Measurements from ENCODE around the gene NR2F6. TPM values are rescaled to one million over a fixed set of nuclear protein-coding genes. Genes with fewer than 3 reads are reported as not detected.

Gene NR2F6
- total RNA-seq, 1 donor from 2014 or later = 69.9 TPM

DNA sequence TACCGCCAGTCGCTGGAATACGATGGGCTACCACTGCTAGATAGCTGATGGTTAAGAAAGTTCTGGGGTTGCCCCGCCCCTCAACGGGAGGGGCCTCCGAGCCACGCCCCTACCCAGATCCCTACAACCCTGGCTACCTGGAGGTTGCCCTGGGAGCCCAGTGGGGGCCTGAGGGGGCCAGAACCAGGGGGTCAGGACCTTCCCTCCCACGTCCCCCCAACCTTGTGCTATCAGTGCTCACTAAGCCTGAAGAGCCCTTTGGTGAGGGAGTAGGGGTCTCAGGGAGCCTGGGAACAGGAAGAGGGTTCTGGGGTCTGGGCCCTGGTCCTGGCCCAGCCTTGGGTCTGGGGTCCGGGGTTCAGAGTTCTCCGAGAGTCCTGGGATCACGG, 10.8 kb downstream of the NR2F6 start:
- peaks cover 10% of the 10 kb centered on the region for H3K36me3 Mint-ChIP-seq (ENCODE audit: low read depth, unreplicated experiment)
- no peaks in the 10 kb centered on the region for H3K9me3 Mint-ChIP-seq (ENCODE audit: unreplicated experiment)
- DNase-seq (ENCODE audit: low spot score) = peak; percentile 42

DNA sequence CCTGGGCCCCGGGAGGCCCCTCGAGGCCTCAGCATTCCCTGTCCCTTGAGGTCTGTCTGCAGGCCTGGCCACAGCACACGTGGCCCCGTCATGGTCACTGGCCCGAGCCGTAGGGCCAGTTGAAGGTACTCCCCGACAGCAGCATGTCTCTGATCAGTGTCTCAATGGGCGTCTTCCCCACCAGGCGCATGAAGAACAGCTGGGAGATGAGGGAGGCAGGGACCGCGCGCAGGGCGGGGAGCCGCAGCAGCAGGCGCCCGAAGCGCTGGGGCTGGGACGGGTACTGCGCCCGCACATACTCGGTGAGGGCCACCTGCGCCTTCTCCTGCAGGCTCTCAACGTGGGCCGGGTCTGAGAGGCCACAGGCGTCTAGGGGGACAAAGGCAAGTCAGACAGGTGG, 13.5 kb downstream of the NR2F6 start:
- H3K4me3 Mint-ChIP-seq (ENCODE audit: unreplicated experiment) = no peak overlapping the region
- no peaks in the 10 kb centered on the region for H3K9me3 Mint-ChIP-seq (ENCODE audit: unreplicated experiment)
- no peaks in the 10 kb centered on the region for H3K36me3 Mint-ChIP-seq (ENCODE audit: low read depth, unreplicated experiment)
- peaks cover 6% of the 10 kb centered on the region for H3K4me1 Mint-ChIP-seq (ENCODE audit: unreplicated experiment)
- peaks cover 4% of the 10 kb centered on the region for H3K27me3 Mint-ChIP-seq (ENCODE audit: unreplicated experiment)
- no peak overlapping the region for H3K27ac Mint-ChIP-seq (ENCODE audit: unreplicated experiment)
- DNase-seq (ENCODE audit: low spot score) = no peak
- TF ChIP-seq, protein P1, sequence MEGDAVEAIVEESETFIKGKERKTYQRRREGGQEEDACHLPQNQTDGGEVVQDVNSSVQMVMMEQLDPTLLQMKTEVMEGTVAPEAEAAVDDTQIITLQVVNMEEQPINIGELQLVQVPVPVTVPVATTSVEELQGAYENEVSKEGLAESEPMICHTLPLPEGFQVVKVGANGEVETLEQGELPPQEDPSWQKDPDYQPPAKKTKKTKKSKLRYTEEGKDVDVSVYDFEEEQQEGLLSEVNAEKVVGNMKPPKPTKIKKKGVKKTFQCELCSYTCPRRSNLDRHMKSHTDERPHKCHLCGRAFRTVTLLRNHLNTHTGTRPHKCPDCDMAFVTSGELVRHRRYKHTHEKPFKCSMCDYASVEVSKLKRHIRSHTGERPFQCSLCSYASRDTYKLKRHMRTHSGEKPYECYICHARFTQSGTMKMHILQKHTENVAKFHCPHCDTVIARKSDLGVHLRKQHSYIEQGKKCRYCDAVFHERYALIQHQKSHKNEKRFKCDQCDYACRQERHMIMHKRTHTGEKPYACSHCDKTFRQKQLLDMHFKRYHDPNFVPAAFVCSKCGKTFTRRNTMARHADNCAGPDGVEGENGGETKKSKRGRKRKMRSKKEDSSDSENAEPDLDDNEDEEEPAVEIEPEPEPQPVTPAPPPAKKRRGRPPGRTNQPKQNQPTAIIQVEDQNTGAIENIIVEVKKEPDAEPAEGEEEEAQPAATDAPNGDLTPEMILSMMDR (IDR thresholded peaks at IDR 0.05; ENCODE audit: unreplicated experiment) = no peak

More for the DNA sequence above, 10.8 kb downstream of the NR2F6 start:
- Mint-ChIP-seq H3K4me1 (ENCODE audit: unreplicated experiment) (peaks cover 10% of the 10 kb centered on the region), H3K27ac (ENCODE audit: unreplicated experiment) (no peak overlapping the region), H3K27me3 (ENCODE audit: unreplicated experiment) (peaks cover 4% of the 10 kb centered on the region), H3K4me3 (ENCODE audit: unreplicated experiment) (peak overlapping the region; percentile 37)
- TF ChIP-seq, protein P1 (IDR thresholded peaks at IDR 0.05; ENCODE audit: unreplicated experiment) = no peak

DNA sequence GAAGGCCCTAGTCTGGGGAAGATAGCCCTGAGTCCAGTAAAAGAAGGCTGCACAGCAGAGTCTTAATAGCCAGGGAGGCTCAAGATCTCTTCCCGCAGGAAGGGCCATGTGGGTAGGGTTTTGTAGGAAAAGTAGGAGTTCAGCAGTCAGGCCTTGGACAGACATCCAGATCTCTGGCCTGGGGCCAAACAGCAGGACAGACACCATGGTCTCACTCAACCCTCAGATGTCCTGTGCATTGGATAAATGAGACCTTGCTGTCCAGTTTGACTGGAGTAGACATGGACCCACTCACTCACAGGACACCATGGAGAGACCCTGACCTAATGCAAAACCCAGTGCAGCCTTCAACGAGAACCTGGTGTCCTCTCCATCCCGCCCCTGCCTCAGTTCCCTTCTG, 15.8 kb downstream of the NR2F6 start:
- peaks cover 4% of the 10 kb centered on the region for H3K27me3 Mint-ChIP-seq (ENCODE audit: unreplicated experiment)
- H3K36me3 Mint-ChIP-seq (ENCODE audit: low read depth, unreplicated experiment) = no peaks in the 10 kb centered on the region
- no peak overlapping the region for H3K4me3 Mint-ChIP-seq (ENCODE audit: unreplicated experiment)
- H3K9me3 Mint-ChIP-seq (ENCODE audit: unreplicated experiment) = no peaks in the 10 kb centered on the region
- no peak overlapping the region for H3K27ac Mint-ChIP-seq (ENCODE audit: unreplicated experiment)
- DNase-seq (ENCODE audit: low spot score) = no peak
- H3K4me1 Mint-ChIP-seq (ENCODE audit: unreplicated experiment) = peaks cover 3% of the 10 kb centered on the region
- TF ChIP-seq, protein P1 (IDR thresholded peaks at IDR 0.05; ENCODE audit: unreplicated experiment) = no peak

DNA sequence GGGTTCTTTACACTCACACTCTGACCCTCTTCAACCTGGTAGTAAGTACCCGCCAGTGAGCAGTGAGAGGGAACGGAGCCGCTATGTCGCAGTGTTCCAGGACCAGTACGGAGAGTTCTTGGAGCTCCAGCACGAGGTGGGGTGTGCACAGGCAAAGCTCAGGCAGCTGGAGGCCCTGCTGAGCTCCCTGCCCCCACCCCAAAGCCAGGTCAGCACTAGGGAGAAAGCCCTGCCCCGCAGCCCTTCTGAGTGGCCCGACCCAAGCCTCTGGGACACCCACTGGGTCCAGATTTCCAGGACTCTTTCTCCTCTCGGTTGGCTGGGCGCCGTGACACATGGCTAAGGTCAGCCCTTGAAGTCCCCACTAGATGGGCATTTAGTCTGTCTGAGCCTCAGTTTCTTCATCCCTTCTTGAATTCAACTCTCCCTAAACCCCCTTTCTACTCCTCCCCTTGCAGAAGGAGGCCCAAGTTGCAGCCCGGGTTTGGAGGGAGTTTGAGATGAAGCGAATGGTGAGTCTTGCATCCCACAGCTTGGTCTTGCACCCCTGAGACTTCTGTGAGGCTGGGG, 17.8 kb downstream of the NR2F6 start:
- Mint-ChIP-seq H3K36me3 (ENCODE audit: low read depth, unreplicated experiment) (no peaks in the 10 kb centered on the region), H3K27me3 (ENCODE audit: unreplicated experiment) (peaks cover 4% of the 10 kb centered on the region), H3K9me3 (ENCODE audit: unreplicated experiment) (no peaks in the 10 kb centered on the region), H3K27ac (ENCODE audit: unreplicated experiment) (no peak overlapping the region), H3K4me1 (ENCODE audit: unreplicated experiment) (peaks cover 3% of the 10 kb centered on the region), H3K4me3 (ENCODE audit: unreplicated experiment) (no peak overlapping the region)
- DNase-seq (ENCODE audit: low spot score) = no peak
- TF ChIP-seq, protein P1 (IDR thresholded peaks at IDR 0.05; ENCODE audit: unreplicated experiment) = no peak

DNA sequence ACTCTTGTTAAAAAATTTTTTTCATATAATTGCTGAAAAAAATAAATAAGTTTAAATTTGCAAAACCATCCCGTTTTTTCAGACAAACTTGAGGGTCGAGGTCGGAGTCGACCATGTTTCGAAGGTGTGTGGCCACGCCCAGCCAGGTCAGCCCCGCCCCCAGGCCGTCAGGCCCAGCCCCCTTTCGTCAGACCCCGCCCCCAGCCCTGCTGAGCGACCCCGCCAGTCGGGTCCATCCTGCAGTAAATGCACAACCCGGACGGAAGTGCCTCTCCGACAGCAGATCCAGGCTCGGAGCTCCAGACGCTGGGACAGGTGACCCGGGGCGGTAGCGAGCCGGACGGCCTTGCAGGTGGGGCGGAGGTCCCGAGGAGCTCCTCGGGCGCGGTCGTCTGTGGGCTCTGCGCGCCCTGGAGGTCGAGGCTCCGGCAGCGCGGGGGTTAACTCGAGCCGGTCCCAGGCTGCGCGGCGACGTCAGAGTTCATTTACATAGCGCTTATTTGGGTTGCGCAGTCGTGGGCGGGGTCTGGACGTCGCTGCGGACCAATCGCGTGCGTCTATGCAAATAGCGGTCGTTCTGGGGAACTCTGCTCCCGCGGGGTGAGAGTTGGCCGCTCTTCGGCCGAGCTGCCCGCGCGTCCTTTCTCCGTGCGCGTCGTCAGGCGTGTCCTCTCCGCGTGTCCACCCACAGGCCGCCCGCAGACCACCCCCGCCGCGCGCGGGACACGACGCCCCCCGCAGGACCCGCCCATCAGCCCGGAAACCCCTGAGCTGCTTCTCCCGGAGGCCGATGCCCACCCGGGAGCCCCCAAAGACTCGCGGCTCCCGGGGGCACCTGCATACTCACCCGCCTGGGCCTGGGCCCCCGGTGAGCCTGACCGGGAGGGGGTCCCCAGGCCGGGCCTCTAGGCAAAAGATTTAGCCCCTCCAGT, 19.5 kb downstream of the NR2F6 start, which contains the start of gene OCEL1:
OCEL1 (plus strand) TSS at position 225 of the 932 bp plus-strand sequence; CDS start at position 247, 22 bp downstream.
- Mint-ChIP-seq H3K27me3 (ENCODE audit: unreplicated experiment) (peaks cover 8% of the 10 kb centered on the region), H3K27ac (ENCODE audit: unreplicated experiment) (peak within 1 kb of the TSS; percentile 89), H3K4me3 (ENCODE audit: unreplicated experiment) (peak within 1 kb of the TSS; percentile 87), H3K9me3 (ENCODE audit: unreplicated experiment) (no peaks in the 10 kb centered on the region), H3K36me3 (ENCODE audit: low read depth, unreplicated experiment) (no peaks in the 10 kb centered on the region), H3K4me1 (ENCODE audit: unreplicated experiment) (peaks cover 3% of the 10 kb centered on the region)
- peak; percentile 94 for DNase-seq (ENCODE audit: low spot score)
- TF ChIP-seq, protein P1 (IDR thresholded peaks at IDR 0.05; ENCODE audit: unreplicated experiment) = no peak

All from endothelial cell (in vitro differentiated cells).